NCI-H2227 (cell line): ENCODE data around the gene DYRK3.
"Not testable (repeated sequence)": the region's sequence is repeated elsewhere in the genome, so short reads cannot be mapped to it uniquely, and the experiment has no call there.

ENCODE experiments used
- DNase-seq: peaks from one replicate; lab custom pipeline; 2025; ENCODE audit not compliant: unreplicated experiment; lab: John Stamatoyannopoulos, UW

The DYRK3 gene

DNA sequence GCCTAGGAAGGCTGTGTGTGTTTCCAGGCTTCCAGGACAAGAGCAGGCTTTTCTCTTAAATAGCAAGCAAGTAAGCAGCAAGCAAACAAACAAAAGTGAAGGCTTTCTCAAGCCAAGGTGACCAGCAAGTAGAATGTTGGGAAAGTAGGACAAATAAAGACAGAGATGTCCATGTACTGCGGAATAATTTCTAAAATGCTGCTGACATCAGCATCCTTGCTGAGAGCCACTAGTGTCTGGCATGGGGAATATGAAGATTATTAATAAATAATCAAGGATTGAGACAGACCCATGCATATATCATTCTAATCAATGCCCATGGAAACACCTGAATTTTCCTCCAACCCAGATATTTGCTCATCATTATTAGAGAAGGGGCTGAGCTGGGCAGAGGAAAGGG, 6.4 kb upstream of the DYRK3 start:
- no peak for DNase-seq

DNA sequence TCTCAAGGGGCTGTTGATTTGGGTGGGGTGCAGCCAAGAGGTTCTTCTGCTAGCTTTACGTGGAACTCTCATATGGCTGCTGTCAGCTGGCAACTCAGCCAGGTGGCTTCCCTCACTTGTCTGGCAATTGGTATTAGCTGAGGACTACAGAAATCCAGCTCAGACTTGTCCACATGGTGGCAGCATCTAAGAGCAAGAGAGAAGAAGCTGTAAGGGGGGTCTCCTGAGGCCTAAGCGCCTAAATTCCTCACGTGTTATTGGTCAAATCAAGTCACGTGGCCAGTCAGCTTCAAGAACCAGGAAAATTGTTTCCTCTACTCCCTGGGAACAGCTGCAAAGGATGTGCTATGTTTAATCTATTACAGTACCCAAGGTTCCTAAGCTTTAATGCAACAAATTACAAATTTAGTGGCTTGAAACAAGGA, 4.2 kb upstream of the DYRK3 start:
- DNase-seq, result peak; percentile 79

DNA sequence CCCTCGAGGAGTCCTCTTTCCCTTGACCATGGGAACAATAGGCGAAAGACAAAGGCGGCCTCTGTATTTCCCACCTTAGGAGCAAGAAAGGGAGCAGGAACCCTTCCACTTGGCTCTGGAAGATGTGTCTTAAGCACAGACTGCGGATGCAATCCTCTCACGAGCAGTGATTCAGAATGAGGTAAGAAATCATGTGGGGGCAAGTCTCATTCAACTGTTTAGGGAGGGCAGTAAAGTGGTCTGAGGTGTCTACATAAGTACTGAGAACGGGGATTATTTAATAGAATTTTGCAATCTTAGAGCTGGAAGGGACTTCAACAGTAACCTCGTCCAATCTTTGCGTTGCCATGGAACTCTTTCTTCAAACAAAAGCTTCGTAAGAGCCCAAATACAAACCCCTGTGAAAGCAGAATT, 1.6 kb upstream of the DYRK3 start:
- DNase-seq, result no peak

DNA sequence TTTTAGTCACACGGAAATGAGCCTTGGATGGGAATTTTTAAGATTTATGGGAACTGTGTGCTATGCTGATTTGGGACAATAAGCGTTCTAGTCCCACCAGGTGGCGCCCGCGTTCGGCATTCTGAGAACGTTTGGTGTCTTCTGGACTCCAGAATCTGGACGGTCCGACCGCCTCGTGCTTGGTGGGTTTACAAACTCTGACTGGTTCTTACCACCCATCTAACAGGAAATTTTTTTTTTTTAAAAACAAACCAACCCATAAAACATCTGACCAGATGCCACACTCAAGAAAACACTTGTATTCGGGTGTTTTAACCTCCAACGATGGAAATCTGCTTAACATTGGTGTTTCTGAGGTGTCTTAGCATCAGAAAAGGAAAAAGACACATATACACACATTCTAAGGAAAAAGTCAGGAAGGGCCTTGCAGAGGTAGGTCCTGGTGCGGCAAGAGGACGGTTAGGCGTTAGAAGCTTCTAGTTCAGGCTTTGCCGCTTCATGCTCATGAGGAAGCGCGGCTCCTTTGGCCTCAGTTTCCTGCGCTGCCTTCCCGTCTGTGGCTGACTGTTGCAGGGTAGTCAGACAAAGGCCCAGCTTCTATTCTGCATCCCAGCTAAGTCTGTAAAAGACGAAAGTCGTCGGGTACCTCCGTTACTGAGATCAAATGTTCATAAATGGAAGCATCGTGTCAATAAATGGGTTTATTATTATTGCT, 814 bp upstream of the DYRK3 start:
- DNase-seq, result peak; percentile 95

DNA sequence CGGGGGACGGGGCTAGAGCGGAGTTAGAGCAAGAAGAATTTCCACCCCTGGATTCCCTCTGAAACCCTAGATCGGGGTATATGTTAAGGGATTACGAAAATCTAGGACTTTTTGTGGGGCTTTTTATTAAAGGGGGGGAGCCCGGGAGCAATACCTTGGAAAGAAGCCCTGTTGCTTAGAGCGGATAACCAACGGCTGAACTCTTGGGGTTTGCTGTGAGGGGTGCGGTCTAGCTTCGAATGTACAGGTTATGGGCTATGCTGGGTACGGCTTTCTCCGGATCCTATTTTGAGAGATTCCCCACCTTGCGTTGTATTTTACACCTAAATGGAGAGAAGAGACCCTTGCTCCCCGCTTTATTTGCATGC, 626 bp downstream of the DYRK3 start:
- DNase-seq, result no peak

DNA sequence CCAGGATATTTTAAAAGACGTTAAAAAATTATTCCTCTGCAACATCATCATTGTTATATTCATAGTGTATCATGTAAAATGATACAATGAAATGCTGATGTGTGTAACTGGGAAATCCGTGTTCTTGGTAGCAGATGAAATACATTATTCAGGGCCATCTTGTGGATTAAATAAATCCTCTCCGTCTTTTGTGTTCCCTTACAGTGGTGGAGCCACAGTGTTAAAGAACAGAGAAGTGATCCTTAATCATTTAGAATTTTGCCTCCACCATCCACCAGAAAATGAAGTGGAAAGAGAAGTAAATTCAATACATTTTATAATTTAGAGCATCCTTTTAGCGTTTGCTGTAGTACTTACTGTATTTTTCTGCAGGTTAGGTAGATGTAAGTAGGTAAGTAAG, 1.3 kb downstream of the DYRK3 start:
- no peak for DNase-seq

DNA sequence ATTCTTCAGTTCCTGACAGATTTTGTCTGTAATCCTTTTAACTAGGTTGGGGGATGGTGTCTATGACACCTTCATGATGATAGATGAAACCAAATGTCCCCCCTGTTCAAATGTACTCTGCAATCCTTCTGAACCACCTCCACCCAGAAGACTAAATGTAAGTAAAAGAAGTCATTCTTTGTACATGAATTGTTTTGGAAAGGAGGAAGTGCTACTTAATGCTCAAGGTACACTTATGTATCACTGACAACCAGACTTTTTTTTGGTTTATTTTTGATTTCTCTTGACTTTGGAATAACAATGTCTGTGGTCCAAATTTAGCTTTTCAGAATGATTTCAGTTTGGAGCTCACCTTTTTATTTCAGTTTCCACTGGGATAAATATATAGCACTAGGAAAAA, 2.3 kb downstream of the DYRK3 start:
- DNase-seq, result no peak

DNA sequence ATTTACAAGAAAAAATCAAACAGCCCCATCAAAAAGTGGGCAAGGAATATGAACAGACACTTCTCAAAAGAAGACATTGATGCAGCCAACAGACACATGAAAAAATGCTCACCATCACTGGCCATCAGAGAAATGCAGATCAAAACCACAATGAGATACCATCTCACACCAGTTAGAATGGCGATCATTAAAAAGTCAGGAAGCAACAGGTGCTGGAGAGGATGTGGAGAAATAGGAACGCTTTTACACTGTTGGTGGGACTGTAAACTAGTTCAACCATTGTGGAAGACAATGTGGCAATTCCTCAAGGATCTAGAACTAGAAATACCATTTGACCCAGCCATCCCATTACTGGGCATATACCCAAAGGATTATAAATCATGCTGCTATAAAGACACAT, 6.7 kb downstream of the DYRK3 start:
- not testable (repeated sequence) for DNase-seq

DNA sequence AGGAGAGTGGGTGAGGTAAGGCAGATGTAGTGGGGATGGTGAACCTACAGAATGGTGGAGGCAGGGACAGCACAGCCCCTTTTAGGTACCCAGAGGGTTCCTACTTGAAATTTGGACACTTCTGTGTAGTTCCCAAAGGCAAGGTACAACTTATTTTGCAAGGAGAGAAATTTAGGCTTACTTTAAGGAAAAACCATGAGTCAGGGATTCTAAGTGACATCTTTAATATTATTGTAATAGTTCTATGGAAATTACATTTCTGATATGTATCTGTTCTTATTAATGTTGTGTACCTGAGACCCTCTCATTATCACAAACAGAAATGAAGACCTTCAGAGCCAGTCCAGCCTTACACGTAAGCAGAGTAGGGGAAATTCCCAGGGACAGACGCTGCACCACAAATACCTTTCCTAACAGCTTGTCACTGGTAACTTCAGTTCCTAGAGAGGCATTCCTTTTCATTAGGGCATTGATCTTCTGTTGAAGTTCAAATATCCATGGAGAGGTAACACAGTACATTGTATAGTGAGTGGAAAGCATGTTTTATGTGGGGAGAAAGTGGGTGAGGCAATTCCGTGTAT, 7.9 kb downstream of the DYRK3 start:
- DNase-seq, result no peak

DNA sequence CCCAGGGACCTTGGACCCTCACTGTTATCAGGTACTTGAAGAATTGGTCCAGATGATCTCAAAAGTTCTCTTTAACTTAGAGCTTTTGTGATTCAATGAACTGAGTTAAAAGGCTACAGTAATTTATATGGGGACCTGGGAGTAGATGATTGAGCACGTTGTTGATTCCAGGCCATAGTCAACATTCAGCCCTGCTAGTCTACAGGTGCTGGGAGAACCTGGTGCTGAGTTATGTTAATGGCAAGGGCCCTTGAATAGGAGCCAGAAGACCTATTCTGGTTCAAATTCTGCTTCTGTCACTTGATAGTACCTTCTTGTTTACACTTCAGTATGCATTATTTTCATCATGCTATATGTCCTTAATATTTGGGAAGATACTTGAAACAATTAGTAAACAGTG, 11.2 kb downstream of the DYRK3 start:
- DNase-seq, result no peak

DNA sequence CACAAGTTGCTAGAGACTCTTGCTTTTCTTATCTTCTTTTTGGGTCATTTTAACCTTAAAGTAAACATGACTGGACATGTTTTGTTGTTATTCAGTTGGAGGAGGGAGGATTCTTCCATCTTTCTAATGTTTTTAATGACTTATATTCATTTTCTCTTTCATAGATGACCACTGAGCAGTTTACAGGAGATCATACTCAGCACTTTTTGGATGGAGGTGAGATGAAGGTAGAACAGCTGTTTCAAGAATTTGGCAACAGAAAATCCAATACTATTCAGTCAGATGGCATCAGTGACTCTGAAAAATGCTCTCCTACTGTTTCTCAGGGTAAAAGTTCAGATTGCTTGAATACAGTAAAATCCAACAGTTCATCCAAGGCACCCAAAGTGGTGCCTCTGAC, 11.9 kb downstream of the DYRK3 start:
- no peak for DNase-seq

DNA sequence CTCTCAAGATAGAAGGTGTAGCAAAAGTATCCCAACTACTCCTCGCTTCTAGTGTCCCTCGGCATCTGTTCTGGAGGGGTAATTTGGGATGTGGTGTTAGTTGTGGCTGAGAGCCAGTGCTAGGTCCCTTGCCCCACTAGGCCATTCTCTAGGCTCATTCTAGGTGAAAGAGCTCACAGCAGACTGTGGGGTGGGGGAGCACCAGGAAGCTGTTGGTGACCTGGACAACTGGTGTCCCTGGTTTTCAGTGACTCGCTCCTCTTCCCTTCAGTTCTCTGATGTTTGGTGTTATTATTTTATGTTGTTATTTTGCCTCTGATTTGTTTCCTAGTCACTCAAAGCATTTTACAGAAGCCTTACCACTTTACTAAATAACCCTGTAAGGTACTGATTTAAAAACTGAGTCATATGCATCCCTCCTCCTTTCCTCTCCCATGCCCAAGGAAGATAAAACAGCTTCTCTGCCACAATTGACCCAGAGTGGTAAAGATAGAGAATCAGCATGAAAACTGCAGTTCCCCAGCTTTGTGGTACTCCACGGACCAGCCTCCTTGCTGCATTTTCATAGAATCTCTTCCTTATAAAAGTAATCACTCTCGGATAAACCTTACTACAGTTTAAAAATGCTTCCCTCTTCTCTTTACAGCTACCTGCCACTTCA, 14.1 kb downstream of the DYRK3 start:
- DNase-seq, result no peak

DNA sequence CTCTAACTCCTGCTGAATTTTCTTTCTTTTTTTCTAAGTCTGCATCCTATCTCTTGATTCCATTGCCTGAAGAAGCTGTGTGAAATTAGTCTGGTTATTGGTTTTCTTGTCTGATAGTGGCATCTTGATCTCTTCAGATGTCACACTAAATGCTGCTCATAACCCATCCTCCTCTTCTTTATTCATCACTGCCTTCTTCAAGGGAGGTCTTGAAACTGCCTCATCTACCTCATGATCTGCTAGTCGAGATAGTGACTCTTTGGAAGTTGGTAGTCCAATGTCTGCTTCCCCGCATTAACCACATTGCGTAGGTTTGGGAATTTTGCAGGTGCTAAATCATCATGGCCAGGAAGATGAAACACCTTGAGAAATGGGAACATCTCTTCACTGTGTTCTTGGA, 15.7 kb downstream of the DYRK3 start:
- no peak for DNase-seq

DNA sequence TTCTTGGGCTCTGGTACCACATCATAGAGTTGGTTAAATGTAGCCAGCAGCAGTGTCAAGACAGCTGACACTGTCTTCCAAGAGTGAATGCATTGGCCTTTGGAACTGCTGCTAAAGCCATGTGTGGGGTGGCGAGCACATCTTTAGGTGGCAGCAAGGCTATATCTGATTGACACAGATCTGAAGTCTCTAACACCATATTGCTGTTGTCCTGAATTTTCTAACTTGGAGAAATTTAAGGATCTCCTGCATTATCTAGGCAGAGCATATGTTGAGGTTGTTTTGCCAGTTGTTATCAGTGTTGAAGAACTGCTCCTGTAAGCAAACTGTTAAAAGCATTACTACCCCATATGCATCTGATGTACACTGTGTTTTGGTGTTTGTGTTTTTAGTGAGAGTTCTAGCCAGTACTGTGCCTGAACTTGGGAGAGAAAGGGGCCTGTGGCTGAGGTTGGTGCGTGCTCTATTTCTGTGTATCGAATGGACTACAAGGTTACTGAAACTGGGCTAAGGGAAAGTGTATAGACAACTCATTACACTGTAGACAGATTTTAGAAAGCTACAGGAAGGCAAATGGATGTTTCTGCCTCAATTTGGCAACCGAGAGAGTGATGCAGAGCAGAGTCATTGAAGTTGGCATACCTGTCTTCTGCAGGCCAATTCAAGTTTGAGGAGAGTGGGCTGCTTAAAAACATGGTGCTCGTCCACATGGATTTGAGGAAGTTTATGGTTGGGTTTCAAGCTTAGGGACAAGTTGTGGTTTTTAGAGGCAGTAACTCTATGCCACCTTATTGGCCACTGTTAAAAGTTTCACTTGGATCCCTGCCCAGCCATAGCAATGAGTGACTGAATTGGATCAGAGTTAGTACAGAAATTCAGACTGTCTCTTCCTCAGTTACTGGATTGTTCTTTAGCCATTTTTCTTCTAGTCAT, 16.9 kb downstream of the DYRK3 start:
- DNase-seq, result no peak

DNA sequence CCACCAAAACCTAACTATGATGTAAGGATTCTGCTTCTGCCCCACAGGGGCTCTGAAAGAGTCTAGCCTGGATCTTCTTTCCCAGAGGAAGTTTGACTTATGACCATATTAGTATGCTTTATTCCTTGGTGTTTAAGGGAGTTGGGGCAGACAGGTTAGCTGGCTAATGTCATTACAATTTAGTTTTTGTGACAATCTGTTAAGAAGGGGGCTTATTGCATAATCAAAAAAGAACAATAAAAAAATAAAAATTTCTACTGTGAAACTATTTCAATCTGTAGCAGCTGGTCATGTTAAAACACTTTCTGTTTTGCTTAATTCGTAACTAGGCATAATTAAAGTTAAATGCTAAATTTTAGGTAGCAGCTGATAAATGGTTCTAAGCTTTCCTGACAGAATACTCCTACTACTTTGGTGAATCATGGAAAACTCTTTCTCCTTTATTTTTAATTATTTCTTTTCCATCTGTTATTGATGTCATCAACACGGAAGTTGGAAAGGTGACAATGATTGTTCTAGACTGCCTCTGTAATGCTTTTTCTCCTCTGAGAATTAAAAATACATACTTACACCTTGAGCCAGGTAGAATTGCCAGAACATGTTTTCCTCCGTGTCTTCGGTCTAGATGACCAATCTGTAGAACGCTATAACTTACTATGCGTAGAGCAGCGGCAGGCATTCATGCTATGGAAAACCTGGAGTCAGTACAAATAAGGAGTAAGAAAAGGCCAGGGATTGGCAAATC, 18.6 kb downstream of the DYRK3 start:
- DNase-seq, result no peak

DNA sequence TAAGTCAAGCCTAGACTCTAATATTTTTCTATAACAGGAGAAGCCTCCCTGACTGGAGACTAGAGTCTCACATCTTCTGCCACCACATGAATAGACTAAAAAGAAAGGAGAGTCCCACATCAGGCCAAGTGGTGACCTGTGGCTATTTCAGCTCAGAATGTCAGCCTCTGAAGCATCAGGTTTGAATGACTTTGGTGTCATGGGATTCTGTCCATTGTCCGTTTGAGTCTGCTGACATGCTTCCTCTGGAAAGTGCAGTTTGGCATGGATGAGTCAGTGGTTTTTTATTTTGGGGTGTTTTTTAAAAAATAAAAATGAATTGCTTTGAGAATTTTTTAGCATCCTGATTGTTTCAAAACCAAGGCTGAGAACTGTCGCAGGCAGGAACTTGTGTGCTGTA, 19.5 kb downstream of the DYRK3 start:
- DNase-seq, result no peak

DNA sequence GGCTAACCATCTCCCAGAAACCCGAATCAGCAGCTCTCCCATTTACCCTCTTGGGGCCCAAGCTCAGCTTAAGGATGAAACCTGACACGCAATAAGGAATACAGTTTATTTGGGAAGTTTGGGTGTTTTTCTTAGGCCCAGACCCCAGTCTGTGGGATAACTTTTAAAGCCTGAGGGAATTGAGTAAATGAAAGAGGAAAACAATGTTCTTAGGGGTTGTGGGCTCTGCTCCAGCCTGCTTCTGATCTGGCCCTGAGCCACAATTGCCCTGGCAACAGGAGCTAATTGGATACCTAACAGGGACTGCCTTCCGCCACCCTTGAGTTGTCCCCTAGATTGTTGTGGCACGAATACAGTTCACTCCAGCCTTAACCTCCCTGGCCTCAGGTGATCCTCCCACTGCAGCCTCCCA, 20.1 kb downstream of the DYRK3 start:
- no peak for DNase-seq

DNA sequence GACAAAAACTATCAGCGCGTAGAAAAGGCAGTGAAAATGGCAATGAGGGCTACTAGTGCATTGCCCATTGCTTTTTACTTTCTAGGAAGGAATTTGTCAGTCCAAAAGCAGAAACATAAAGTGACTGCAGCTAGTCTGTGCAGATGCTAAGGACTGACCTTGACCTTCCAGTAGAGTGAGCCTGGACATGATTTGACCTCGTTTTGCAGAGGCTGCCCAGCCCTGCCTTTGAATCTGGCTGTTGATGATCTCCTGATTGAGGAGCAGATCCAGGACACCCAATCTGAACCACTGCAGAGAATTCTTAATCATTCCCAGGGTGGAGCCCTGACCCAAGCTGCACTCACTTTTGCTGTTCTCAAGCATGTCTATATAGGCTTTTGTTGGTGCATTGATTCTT, 21.6 kb downstream of the DYRK3 start:
- DNase-seq, result no peak

DNA sequence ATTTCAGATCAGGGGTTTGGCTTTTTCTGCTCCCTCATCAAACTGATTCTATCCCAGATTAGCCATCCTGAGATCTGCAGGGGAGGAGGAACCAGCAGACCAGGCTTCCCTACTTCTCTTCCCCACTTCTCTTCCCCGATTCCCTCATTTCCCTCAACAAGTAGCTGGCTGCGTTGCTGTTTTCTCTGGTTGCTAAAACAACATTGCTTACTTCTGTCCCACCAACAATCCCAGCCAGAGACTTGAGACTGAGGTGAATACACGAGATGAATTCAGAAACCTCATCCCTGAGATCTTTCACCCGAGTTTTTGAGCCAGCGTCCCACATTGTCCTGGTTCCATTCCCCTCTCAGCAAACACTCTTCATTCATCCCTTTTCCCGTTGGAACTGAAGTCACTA, 22.4 kb downstream of the DYRK3 start:
- no peak for DNase-seq

DNA sequence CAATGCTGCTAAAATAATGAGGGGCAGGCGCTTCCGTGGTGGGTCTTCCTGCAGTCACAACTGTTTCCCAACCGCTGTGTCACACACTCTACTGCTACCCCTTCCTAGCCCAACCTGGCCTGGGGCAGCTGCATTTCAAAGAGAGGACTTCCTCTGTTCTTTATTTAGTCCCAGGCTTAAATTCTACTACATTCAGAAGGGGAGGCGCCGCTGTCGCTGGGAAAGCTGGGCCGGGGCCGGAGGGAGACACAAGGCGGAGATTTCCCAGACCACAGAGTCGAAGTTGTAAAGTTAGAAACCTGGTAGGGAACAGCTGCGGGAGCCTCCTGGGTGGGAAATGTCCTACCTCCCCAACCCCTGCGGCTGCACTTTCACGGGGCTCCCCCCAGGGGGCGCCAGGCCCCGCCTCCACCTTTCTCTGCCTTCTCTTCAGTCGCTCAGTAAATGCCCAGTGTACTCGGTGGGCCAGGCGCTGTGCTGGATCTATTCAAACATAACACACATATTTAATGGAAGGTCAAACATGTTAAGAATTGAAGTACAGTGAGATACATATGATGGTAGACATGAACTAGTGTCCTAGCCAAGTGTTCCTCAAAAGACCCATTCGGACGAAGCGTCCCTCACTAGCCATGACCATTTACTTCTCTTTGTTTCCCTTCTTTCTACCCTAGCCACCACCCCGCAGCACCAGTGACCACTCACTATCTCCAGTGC, 23.1 kb downstream of the DYRK3 start:
- no peak for DNase-seq
